ENCODE measurements around the gene CUTA. TPM values are rescaled to one million over a fixed set of nuclear protein-coding genes. Genes with fewer than 3 reads are reported as not detected.

Gene CUTA
- total RNA-seq, 1 experiment from 2014 or later: 257 TPM

DNA sequence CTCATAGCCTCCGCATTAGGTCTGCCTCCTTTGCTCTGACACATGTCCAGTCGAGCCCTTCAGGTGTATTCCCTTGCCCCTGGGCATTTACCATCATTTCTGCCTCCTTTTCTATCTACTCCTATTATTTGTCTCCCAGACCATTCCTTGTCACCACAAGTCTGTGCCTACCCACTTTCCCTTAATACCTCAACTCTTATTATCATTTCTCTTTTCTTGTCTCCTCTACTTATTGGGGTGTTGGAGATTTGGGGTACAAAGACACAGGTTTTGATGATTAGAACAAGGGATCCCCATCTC is 3.4 kb upstream of the CUTA start:
- H3K4me3 Mint-ChIP-seq: peak overlapping the region; percentile 91 to 98
- Histone ChIP-seq H3K9me3 (ENCODE audit: control insufficient read depth, low read depth, low read length) (no peaks in the 10 kb centered on the region), H4K20me1 (ENCODE audit: control insufficient read depth, insufficient read depth, insufficient read length) (no peaks in the 10 kb centered on the region), H3K23me2 (ENCODE audit: insufficient read length, low read depth, low read length, poor library complexity, severe bottlenecking) (peaks cover 28% of the 10 kb centered on the region), H3K56ac (ENCODE audit: insufficient read length, low read depth, low read length) (no peak overlapping the region), H3K4me2 (ENCODE audit: insufficient read depth, insufficient read length, low read length) (peak overlapping the region; percentile 67), H3K9ac (ENCODE audit: extremely low read depth, insufficient read length, low read length) (no peak overlapping the region), H2BK5ac (ENCODE audit: insufficient read length, low read length) (no peak overlapping the region), H3K23ac (ENCODE audit: insufficient read length, low read depth, low read length) (no peak overlapping the region), H3K79me1 (ENCODE audit: insufficient read depth, low read depth, low read length, poor library complexity, severe bottlenecking) (peaks cover 3% of the 10 kb centered on the region), H4K8ac (replicated peaks; ENCODE audit: insufficient read length, low read depth, low read length) (no peak overlapping the region), H4K5ac (ENCODE audit: insufficient read length, low read depth, low read length) (no peak overlapping the region), H2AFZ (ENCODE audit: low read length) (no peak overlapping the region), H3K14ac (ENCODE audit: insufficient read depth, low read length) (no peak overlapping the region), H2BK20ac (ENCODE audit: low read depth, low read length, poor library complexity, severe bottlenecking) (no peak overlapping the region), H3K4me1 (ENCODE audit: insufficient read depth, low read length) (peaks cover 5% of the 10 kb centered on the region), H2BK120ac (ENCODE audit: low read depth, low read length, poor library complexity, severe bottlenecking) (no peak overlapping the region), H3K79me2 (ENCODE audit: insufficient read depth, low read length) (peaks cover 12% of the 10 kb centered on the region; the same call in 1 of the 2 replicates), H3K4ac (ENCODE audit: low read depth, low read length) (no peak overlapping the region), H3K27me3 (ENCODE audit: insufficient read depth, low read length) (no peaks in the 10 kb centered on the region), H4K91ac (ENCODE audit: insufficient read length, low read depth, low read length) (no peak overlapping the region), H3K27ac (ENCODE audit: insufficient read length, low read depth, low read length) (no peak overlapping the region), H2AK5ac (ENCODE audit: insufficient read length, low read length) (no peak overlapping the region), H2BK15ac (ENCODE audit: low read depth, low read length) (no peak overlapping the region), H3K18ac (ENCODE audit: insufficient read length, low read depth, low read length) (no peak overlapping the region), H3T11ph (ENCODE audit: low read length) (no peak overlapping the region), H2BK12ac (ENCODE audit: insufficient read length, low read depth, low read length) (no peak overlapping the region)
- WGBS (ENCODE audit: extremely low coverage, insufficient read length, low lambda C conversion rate): no CpG with 5 or more reads among the region's 2 CpGs
- H3K27ac Mint-ChIP-seq: peak overlapping the region in 2 of 3 experiments; percentile 0 to 88; a peak in 4 of 7 replicates
- no peaks in the 10 kb centered on the region; the same call in 1 of the 2 replicates for H3K27me3 Mint-ChIP-seq (ENCODE audit: low read depth)
- no peaks in the 10 kb centered on the region; a peak in 1 of 5 replicates for H3K9me3 Mint-ChIP-seq
- TF ChIP-seq, protein P1, sequence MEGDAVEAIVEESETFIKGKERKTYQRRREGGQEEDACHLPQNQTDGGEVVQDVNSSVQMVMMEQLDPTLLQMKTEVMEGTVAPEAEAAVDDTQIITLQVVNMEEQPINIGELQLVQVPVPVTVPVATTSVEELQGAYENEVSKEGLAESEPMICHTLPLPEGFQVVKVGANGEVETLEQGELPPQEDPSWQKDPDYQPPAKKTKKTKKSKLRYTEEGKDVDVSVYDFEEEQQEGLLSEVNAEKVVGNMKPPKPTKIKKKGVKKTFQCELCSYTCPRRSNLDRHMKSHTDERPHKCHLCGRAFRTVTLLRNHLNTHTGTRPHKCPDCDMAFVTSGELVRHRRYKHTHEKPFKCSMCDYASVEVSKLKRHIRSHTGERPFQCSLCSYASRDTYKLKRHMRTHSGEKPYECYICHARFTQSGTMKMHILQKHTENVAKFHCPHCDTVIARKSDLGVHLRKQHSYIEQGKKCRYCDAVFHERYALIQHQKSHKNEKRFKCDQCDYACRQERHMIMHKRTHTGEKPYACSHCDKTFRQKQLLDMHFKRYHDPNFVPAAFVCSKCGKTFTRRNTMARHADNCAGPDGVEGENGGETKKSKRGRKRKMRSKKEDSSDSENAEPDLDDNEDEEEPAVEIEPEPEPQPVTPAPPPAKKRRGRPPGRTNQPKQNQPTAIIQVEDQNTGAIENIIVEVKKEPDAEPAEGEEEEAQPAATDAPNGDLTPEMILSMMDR (conservative IDR thresholded peaks at IDR 0.05): no peak
- peaks cover 26 to 41% (median 37%) of the 10 kb centered on the region in 3 experiments for H3K36me3 Mint-ChIP-seq (ENCODE audit: insufficient read depth in 1 of 3, low read depth in 3 of 3)
- peaks cover 70 to 71% of the 10 kb centered on the region in 2 experiments for H3K4me1 Mint-ChIP-seq
- no peak for DNase-seq

All from H9 (cell line).